ENCODE data around the gene DISC1.
A peak's percentile ranks its signal among the peaks of the same experiment; 100 is the strongest.
"Not testable (repeated sequence)": the region's sequence is repeated elsewhere in the genome, so short reads cannot be mapped to it uniquely, and the experiment has no call there.

DISC1 gene

DNA sequence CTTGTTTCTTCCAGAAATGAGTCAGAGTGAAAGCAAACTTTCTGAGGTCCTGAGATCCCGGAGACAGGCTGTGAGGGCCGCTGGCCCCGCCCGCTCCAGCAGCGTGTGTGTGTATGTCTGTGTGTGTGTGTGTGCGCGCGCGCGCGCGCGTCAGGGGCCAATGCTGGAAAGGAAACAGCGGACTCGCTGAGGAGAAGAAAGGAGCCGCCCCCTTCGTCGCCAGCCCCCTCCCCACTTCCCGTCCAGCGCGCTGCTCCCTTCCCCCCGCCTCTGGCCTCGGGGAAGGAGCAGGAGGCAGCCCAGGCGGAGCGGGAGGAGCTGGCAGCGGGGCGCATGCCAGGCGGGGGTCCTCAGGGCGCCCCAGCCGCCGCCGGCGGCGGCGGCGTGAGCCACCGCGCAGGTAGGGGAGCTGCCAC lies at the start of gene DISC1:
Gene DISC1, plus strand, starts transcription at position 256 of the 416 bp plus-strand sequence. Its CDS starts 78 bp downstream, at position 334.
- DNase-seq (ENCODE audit: low read depth in 2 of 2) = peak in 1 of 2 donors; percentile 43

DNA sequence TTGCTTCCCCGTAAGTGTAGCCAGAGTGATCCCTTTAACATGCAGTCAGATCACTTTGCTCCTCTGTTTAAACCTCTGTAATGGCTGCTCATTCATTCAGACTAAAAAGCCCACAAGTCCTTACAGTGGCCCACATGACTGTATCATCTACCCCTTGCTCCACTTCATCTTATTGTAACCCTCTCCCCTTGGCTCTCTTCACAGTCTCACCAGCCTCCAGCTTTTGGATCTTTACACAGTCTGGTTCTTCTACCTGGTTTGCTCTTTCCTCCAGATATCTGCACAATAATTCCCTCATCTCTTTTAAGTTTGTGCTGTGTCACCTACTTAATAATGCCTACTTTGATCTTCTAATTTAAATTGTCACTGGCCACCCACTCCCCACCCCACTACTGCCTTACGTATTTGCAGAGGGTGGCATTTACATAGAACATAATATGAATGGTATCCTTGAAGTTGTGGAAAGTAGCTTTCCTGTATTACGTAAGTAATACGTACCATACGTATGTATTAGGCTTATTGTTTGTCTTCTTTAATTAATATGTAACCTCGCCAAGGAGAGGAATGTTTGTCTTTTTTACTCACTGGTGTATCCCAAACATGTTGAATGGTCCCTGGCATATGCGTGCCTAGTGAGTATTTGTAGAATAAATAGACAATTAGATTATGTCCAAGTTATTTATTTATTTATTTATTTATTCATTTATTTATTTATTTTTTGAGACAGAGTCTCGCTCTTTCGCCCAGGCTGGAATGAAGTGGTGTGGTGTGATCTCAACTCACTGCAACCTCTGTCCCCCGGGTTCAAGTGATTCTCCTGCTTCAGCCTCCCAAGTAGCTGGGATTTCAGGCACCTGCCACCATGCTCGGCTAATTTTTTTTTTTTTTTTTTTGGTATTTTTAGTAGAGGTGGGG lies 49.5 kb upstream of the DISC1 start:
- DNase-seq (ENCODE audit: low read depth in 2 of 2) = no peak

DNA sequence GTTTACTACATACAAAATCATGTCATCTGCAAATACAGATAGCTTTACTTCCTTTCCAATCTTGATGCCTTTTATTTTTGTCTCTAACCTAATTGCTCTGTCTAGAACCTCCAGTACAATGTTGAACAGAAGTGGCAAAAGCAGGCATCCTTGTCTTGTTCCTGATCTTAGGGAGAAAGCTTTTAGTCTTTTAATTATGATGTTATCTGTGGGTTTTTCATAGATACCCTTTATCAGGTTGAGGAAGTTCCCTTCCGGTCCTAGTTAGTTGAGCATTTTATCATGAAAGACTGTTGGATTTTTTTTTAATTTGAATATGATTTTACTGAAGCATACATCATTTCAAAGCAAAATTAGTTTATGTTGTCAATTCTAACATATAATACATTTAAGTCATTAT lies 45.7 kb upstream of the DISC1 start:
- DNase-seq (ENCODE audit: low read depth in 2 of 2) = no peak

DNA sequence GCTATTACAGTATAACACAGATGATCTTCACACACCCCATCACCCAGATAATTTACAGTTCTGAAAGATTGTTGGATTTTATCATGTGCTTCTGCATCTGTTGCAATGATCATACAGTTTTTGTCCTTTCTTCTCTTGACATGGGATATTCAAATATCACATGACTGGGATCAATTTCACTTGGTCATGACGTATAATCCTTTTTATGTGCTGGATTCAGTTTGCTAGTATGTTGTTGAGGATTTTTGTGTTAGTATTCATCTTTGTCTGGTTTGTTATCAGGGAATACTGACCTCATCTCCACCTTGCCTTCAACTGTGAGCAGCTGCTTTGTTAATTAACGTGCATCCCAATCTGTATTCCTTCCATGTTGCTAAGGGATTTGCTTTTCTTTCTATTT lies 44.7 kb upstream of the DISC1 start:
- DNase-seq (ENCODE audit: low read depth in 2 of 2) = no peak

DNA sequence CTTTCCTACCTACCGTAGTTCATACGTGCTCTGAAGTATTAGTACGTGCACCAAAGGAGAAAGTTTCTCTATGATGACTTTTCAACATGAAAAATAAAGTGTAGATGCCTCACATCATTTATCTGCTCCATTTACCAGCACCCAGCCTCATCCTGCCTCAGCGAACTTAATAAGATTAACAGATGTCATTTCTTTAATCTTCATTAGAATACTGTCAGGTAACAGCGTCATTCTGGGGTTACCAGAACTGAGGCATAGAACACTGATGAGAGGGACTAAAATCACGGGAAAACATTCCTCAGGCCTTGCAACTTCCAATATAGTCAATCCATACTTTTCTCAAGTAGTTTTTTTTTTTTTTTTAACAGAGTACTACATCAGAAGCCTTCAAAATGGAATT lies 43.2 kb upstream of the DISC1 start:
- DNase-seq (ENCODE audit: low read depth in 2 of 2) = no peak

DNA sequence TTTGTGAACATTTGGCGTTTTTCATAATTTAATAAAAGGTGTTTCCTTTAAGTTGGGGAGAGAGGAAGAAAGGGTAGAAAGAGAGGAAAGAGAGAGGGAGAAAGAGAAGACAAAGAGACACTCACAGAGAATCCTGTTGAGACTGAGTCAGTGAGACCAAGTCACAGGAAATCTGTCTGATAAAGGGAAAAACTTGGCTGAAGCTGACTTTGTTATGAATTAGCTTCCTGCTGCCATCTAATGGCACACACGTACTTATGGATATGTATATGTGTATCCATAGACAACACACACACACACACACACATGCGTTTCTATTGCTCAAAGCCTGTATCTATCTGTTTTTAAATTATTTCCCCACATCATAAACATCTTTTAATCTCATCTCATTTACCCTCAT lies 42.5 kb upstream of the DISC1 start:
- DNase-seq (ENCODE audit: low read depth in 2 of 2) = no peak

DNA sequence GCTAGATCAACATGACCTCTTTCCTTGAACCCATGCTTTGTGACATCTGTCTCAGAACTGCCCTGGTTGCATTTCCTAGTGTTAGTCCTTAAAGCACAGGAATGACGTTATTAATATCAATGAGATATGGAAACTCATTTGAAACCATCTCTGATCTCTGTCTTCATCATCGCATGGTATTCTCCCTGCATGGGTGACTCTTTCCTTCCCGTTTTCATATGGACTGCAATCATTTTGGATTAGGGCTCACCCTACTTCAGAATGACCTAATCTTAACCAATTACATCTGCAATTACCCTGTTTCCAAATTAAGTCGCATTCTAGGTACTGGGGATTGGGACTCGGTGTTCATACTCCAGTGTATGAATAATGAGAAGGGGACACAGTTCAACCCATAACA lies 41.7 kb upstream of the DISC1 start:
- no peak for DNase-seq (ENCODE audit: low read depth in 2 of 2)

DNA sequence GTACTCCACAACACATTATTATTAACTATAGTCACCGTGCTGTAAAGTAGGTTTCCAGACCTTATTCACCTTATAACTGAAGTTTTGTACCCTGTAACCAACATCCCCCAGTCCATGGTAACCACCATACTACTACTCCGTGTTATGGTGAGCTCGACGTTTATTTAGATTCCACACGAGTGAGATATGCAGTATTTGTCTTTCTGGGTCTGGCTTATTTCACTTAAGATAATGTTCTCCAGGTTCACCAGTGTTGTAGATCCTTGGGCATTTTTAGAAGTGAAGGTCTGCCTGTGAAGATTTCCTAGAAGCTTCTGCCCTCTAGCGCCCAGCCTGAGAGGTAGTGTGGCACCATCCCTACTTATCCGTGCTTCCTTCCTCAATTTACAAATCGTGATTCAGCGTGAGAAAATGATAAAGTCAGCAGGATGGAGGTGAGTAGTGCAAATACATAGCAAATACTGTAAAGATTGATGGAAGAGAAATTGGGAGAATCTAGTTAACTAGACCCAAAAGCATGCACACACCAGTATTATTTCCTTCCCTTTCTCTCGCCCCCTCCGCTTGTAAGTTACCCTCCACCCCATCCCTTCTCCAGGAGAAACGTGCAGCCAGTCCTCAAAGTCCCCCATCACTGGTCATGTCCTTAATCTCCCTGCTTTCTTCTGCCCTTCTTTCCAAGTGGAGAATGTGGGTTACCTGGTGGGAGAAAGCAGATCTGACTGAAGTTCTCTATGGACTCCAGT lies 36.0 kb upstream of the DISC1 start:
- DNase-seq (ENCODE audit: low read depth in 2 of 2) = peak in 1 of 2 donors; percentile 18

DNA sequence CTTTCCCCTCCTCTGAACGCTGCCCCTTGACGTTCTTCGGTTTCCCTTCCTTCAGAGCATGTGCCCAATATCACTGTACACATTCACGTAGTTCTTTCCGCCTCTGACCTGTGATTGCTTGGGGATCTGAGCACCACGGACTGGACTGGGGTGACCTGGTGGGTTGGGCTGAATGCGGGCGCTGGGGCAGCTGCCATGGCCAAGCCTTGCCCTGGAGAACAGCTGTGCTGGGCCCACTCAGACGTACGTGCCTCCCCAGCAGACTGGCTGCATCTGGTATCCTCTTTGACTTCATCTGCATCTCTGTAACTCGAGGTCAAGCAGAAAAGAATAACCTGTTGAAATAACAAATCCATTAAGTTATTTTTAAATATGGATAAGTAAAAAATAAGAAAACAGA lies 35.1 kb upstream of the DISC1 start:
- no peak for DNase-seq (ENCODE audit: low read depth in 2 of 2)

DNA sequence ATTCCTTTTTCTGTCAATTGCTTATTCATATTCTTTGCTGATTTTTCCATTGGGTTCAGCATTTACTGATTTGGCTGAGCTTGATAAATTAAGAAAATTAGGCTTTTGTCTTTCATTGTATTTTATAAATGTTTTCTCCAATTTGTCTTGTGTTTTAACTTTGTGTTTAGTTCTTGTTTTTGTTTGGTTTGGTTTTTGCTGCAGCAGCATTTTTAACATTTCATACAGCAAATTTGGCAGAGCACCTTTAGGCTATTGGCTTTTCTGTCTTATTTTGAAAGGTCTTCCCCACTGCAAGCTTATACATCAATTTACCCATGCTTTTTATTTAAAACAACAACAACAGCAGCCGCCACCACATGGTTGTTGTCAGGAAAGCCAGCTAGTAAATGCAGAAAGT lies 33.8 kb upstream of the DISC1 start:
- no peak for DNase-seq (ENCODE audit: low read depth in 2 of 2)

DNA sequence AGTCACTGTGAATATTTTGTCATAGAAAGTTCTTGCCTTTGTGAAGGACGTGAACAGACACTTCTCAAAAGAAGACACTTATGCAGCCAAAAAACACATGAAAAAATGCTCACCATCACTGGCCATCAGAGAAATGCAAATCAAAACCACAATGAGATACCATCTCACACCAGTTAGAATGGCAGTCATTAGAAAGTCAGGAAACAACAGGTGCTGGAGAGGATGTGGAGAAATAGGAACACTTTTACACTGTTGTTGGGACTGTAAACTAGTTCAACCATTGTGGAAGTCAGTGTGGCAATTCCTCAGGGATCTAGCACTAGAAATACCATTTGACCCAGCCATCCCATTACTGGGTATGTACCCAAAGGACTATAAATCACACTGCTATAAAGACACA lies 33.3 kb upstream of the DISC1 start:
- not testable (repeated sequence) for DNase-seq (ENCODE audit: low read depth in 2 of 2)

DNA sequence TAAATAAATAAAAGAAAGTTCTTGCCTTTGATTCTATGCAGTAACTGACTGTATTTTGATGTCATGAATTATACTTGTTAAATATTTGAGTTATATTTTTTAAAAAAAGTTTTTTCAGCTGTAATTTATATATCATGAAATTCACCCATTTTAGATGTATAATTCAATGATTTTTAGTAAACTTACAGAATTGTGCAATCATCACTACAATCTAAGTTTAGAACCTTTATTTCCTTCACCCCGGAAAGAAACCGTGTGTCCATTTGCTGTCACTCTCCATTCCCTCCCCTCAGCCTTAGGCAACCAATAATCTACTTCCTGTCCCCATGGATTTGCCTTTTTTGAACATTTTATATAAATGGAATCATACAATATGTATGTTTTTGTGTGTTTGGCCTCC lies 32.5 kb upstream of the DISC1 start:
- no peak for DNase-seq (ENCODE audit: low read depth in 2 of 2)

DNA sequence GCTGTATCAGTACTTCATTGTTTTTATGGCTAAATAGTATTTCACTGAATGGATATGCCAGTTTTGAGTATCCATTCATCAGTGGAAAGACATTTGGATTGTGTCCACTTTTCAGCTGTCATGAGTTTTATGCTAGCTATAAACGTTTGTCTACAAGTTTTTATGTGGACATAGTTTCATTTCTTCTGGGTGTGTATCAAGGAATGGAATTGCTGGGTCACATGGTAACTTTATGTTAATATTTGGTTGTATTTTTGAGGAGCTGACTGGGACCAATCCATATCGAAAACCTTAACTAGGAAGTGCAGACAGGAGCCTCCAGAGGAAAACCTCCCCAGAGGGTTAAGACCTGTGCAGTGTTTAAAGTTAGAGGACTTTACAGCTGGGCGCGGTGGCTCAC lies 31.8 kb upstream of the DISC1 start:
- no peak for DNase-seq (ENCODE audit: low read depth in 2 of 2)

DNA sequence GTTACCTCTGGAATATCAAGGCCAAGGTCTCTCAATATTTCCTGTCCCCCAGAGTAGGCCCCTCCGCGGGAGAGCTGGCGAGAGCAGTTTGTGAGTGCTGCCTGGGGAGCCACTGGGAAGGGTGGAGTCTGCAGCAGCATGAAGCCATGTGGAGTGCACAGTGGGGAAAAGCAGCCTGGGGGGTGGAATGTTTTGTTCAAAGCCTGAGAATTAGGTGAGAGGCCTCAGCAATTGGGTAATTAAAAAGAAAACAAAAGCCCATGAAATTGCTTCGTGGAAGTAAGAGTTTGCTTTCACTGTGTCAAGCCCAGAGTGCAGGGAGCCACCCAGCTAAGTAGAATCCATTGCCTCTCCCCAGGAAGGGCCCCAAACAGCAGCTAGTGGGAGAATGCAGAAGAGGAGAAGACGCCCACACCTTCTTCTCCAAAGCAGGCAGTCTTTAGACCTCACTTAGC lies 30.2 kb upstream of the DISC1 start:
- DNase-seq (ENCODE audit: low read depth in 2 of 2) = no peak

DNA sequence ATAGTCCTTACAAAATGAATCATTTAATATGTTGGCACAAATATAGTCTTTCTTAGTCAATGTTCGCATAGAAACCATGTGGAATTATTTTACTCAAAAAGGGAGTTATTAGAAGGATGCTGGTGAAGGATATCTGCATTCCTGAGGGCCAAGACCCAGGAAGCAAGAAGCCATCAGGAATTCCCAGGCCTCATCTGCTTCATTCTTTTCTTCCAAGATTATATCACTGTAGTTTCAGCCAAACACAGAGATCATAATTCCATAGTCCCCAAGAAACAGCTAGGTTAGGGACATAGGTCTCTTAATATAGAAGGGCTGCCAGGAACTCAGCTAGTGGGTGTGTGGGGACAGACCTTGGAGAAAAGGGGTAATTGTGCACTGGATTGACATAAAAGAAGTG lies 28.6 kb upstream of the DISC1 start:
- DNase-seq (ENCODE audit: low read depth in 2 of 2) = no peak

DNA sequence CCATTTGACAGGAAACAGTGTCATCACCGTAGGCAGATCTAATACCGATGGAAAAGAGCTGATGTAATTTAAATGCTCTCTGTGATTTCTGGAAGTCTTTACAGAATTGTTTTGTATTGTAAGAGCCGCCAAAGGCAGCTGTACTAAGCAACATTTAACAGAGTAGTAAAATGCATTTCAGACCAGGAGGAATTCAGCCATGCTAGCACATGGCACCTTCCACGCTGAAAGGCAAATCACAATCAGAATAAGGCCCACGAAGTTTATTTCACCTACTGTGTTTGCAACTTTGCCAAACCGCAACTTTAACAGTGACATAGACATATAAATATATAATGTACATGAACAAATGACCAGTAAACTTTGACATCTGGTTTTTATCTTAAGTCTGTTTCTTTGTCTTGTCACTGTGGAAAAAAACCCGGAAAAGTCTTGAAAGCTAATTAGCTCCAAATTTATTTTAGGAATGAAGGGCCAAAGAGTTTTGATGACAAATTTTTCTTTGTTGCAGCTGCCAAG lies 26.1 kb upstream of the DISC1 start:
- DNase-seq (ENCODE audit: low read depth in 2 of 2) = no peak

DNA sequence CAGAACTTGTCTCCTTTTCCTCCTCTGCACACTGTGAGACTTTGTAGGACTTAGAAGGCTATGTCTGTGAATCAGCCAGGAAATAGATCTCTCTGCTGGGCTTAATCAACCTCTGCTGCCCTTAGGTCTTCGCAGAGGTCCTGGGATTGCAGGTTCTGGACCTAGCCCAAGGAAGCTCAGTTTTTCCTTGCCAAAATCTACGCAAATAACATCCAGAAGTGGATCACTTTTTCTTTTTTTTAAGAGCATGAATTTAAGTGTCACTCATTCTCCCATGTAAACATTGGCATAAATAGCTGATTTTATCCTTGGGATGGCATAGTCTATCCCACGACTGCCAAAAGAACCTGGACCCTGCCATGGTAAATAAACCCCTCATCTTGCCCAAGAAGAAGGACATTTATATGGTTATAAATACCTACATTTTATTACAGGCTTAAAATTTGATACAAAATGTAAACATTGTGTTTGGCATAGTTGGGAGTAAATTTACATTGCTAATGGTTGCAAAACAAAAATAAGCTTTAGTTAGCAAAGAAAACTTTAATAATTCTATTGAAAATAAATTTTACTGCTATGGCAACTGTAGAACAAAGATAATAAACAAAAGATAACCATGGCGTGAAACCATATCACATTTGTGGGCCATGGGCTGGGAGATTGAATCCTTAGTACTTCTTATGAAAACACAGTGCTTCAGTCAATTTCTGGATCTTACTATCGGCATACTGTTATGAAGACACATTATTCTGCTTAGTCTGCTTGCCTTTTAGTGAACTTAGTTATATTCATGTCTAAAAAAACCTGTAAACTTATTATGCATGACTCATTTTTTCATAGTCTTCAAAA lies 24.5 kb upstream of the DISC1 start:
- DNase-seq (ENCODE audit: low read depth in 2 of 2) = no peak

DNA sequence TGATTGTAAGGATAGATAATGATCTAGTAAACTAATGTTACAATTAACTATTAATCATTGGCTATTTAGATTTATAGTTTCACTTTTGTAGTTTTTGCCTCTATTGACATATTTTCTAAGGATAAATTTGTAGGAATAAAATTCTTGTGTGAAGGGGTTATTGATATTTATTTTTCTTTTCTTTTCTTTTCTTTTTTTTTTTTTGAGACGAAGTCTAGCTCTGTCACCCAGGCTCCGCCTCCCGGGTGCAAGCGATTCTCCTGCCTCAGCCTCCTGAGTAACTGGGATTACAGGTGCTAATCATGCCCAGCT lies 24.0 kb upstream of the DISC1 start:
- no peak for DNase-seq (ENCODE audit: low read depth in 2 of 2)

DNA sequence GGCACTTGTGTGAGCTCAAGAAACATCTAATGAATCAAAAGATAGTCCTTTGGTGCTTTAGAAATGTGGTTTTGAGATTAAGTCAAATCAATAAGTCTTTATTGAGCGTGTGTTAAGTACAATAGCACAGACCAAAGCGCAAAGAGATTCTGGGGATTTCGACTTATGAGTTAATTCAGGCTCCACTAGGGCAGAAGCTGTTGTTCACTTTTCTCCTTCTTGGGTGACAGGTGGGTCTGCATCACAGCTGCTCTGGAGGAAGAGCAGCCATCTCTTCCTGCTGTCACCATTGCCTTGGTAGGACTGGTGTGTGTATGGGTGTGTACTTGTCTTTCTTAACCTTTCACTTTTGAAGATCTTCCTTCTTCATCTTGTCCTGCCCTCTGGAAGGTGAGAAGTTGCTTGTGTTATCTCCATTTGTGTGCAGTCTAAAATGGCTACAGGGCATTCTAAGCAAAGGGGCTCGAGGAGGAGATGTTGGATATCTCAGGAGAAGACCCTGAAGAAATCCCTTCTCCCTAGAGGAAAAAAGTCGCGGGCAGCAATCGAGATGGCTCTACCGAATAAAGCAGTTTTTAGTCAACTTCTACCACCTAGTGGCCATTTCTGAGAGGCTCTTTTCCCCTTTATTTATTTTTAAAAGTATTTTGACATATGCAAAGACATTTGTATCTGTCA lies 22.9 kb upstream of the DISC1 start:
- no peak for DNase-seq (ENCODE audit: low read depth in 2 of 2)

DNA sequence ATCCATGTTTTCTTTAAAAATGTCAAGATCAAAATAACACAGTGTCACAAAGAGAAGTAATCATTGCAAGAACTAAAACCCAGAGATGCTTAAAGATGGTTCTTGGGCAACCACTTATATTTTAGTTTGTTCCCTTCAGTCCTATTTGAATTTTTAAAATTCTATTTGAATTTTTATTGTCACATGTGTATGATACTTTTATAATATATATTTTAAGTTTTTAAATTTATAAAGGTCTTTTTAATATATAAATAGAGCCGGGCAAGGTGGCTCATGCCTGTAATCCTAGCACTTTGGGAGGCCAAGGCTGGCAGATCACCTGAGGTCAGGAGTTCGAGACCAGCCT lies 22.3 kb upstream of the DISC1 start:
- no peak for DNase-seq (ENCODE audit: low read depth in 2 of 2)

Measured in stimulated activated CD4-positive, alpha-beta T cell treated with anti-CD3 and anti-CD28 coated beads, Interleukin-15, amount 100 ng/mL, for 48 hours (primary cell).